CD8-positive, alpha-beta memory T cell (primary cell): Measurements from ENCODE around the gene RAPGEF1. TPM values are rescaled to one million over a fixed set of nuclear protein-coding genes. Genes with fewer than 3 reads are reported as not detected.

ENCODE experiments used
- CTCF ChIA-PET: fragments of 350-600 bp; sonication (Branson Sonifier 250); formaldehyde crosslinking; loops from one replicate; lab custom pipeline; 2021; ENCODE audit warnings: antibody characterized with exemption; lab: Charles Lee
- POLR2A ChIA-PET: fragments of 350-600 bp; sonication (Branson Sonifier 250); formaldehyde crosslinking; loops from one replicate; lab custom pipeline; 2021; ENCODE audit warnings: antibody characterized with exemption; lab: Charles Lee
- DNase-seq, 5 donors: peaks; one replicate each; pipeline versions ENCODE4 v3.0.0 to v3.0.0-alpha.2; 2020 to 2022; ENCODE audit warnings: mixed read lengths in 1 of 5
- H3K27ac ChIP-seq: one replicate; pipeline ENCODE4 v1.7.0; 2013; ENCODE audit warnings: low read depth, mild to moderate bottlenecking, low read length, moderate library complexity
- H3K27me3 ChIP-seq: 2 replicates; pipeline ENCODE4 v1.7.0; 2013; ENCODE audit warnings: low read length, mild to moderate bottlenecking; ENCODE audit not compliant: insufficient read depth, poor library complexity, severe bottlenecking
- H3K36me3 ChIP-seq: 2 replicates; pipeline ENCODE4 v1.7.0; 2013; ENCODE audit warnings: mild to moderate bottlenecking, low read length, moderate library complexity; ENCODE audit not compliant: insufficient read depth
- H3K4me1 ChIP-seq: 2 replicates; pipeline ENCODE4 v1.7.0; 2013; ENCODE audit warnings: mild to moderate bottlenecking, low read length, moderate library complexity; ENCODE audit not compliant: insufficient read depth
- H3K4me3 ChIP-seq: 2 replicates; pipeline ENCODE4 v1.7.0; 2013; ENCODE audit warnings: mild to moderate bottlenecking, low read length
- H3K9me3 ChIP-seq: 2 replicates; pipeline ENCODE4 v1.7.0; 2013; ENCODE audit warnings: mild to moderate bottlenecking, low read length
- H3K27ac Mint-ChIP-seq, 8 donors: one replicate each; pipeline ENCODE4 v1.8.0; 2020 to 2021; ENCODE audit warnings: mixed read lengths in 8 of 8, mild to moderate bottlenecking in 6 of 8, inconsistent platforms in 3 of 8, moderate library complexity in 3 of 8
- H3K27me3 Mint-ChIP-seq, 2 donors: one replicate each; pipeline ENCODE4 v1.8.0; 2020 to 2021; ENCODE audit warnings: mixed read lengths in 2 of 2, mild to moderate bottlenecking in 1 of 2, moderate library complexity in 1 of 2
- H3K36me3 Mint-ChIP-seq, 3 donors: one replicate each; pipeline ENCODE4 v1.8.0; 2020 to 2021; ENCODE audit warnings: mixed read lengths in 3 of 3, inconsistent platforms in 1 of 3, mild to moderate bottlenecking in 1 of 3
- H3K4me1 Mint-ChIP-seq, 3 donors: one replicate each; pipeline ENCODE4 v1.8.0; 2020 to 2021; ENCODE audit warnings: mixed read lengths in 3 of 3, inconsistent platforms in 1 of 3, mild to moderate bottlenecking in 1 of 3
- H3K4me3 Mint-ChIP-seq, 7 donors: one replicate each; pipeline ENCODE4 v1.8.0; 2020 to 2021; ENCODE audit warnings: mixed read lengths in 7 of 7, mild to moderate bottlenecking in 6 of 7, moderate library complexity in 4 of 7, inconsistent platforms in 2 of 7
- H3K9me3 Mint-ChIP-seq, 5 donors: one replicate each; pipeline ENCODE4 v1.8.0; 2020 to 2022; ENCODE audit warnings: mixed read lengths in 5 of 5, mild to moderate bottlenecking in 3 of 5, moderate library complexity in 2 of 5, inconsistent platforms in 1 of 5
- polyA plus RNA-seq: library from polyadenylated mRNA; unstranded; fragments of 300-500 nt; fragmentation: Illumina TruSeq; gene quantifications from one replicate; pipeline ENCODE4 v1.2.3, GENCODE V29; 2021
- total RNA-seq, 2 experiments: library from RNA; stranded (reverse); gene quantifications; one replicate each; pipeline ENCODE4 v1.2.3, GENCODE V29; 2021

The RAPGEF1 gene
- total and polyA plus RNA-seq, 3 experiments from 2014 or later: 20.1 to 148 (median 145) TPM

GRCh38 chr9:131619680-131620079, 120.2 kb downstream of the RAPGEF1 start:
- Mint-ChIP-seq H3K36me3 (peaks cover 15 to 98% (median 21%) of the 10 kb centered on the region in 3 donors), H3K9me3 (no peaks in the 10 kb centered on the region), H3K27me3 (peaks cover 0 to 1% of the 10 kb centered on the region in 2 donors), H3K27ac (peak overlapping the region in 2 of 8 donors; percentile 11 to 76), H3K4me3 (peak overlapping the region in 1 of 7 donors; percentile 32), H3K4me1 (peaks cover 10 to 27% (median 25%) of the 10 kb centered on the region in 3 donors)
- no peak overlapping the region for H3K27ac ChIP-seq
- ChIA-PET CTCF (no interaction called here), POLR2A (no interaction called here)
- H3K36me3 ChIP-seq: peaks cover 39% of the 10 kb centered on the region
- no peaks in the 10 kb centered on the region for H3K27me3 ChIP-seq
- H3K4me3 ChIP-seq: no peak overlapping the region
- no peaks in the 10 kb centered on the region for H3K9me3 ChIP-seq
- DNase-seq: no peak
- H3K4me1 ChIP-seq: no peaks in the 10 kb centered on the region

- Histone ChIP-seq H3K27me3 (no peaks in the 10 kb centered on the region), H3K4me3 (no peak overlapping the region), H3K4me1 (no peaks in the 10 kb centered on the region), H3K9me3 (no peaks in the 10 kb centered on the region), H3K36me3 (peaks cover 36% of the 10 kb centered on the region), H3K27ac (no peak overlapping the region)
- ChIA-PET CTCF (no interaction called here), POLR2A (no interaction called here)
- H3K27ac Mint-ChIP-seq: peak overlapping the region in 5 of 8 donors; percentile 42 to 92 (median 64)
- no peaks in the 10 kb centered on the region for H3K27me3 Mint-ChIP-seq
- no peak for DNase-seq
- H3K9me3 Mint-ChIP-seq: no peaks in the 10 kb centered on the region
- peaks cover 6 to 23% (median 20%) of the 10 kb centered on the region in 3 donors for H3K4me1 Mint-ChIP-seq
- peaks cover 15 to 98% (median 19%) of the 10 kb centered on the region in 3 donors for H3K36me3 Mint-ChIP-seq
- H3K4me3 Mint-ChIP-seq: no peak overlapping the region
Measured at GRCh38 chr9:131618785-131619184, 121.1 kb downstream of the RAPGEF1 start.

GRCh38 chr9:131618071-131618479, 121.8 kb downstream of the RAPGEF1 start:
- H3K27me3 Mint-ChIP-seq: no peaks in the 10 kb centered on the region
- Histone ChIP-seq H3K27ac (no peak overlapping the region), H3K4me1 (no peaks in the 10 kb centered on the region), H3K9me3 (no peaks in the 10 kb centered on the region), H3K4me3 (no peak overlapping the region), H3K36me3 (peaks cover 36% of the 10 kb centered on the region), H3K27me3 (no peaks in the 10 kb centered on the region)
- H3K4me1 Mint-ChIP-seq: peaks cover 6 to 23% (median 21%) of the 10 kb centered on the region in 3 donors
- DNase-seq: no peak
- peak overlapping the region in 5 of 8 donors; percentile 10 to 91 (median 38) for H3K27ac Mint-ChIP-seq
- no peak overlapping the region for H3K4me3 Mint-ChIP-seq
- peaks cover 15 to 98% (median 18%) of the 10 kb centered on the region in 3 donors for H3K36me3 Mint-ChIP-seq
- CTCF ChIA-PET: no interaction called here
- POLR2A ChIA-PET: no interaction called here
- H3K9me3 Mint-ChIP-seq: no peaks in the 10 kb centered on the region

GRCh38 chr9:131617611-131618010, 122.3 kb downstream of the RAPGEF1 start:
- no peaks in the 10 kb centered on the region for H3K27me3 ChIP-seq
- H3K27me3 Mint-ChIP-seq: no peaks in the 10 kb centered on the region
- H3K9me3 Mint-ChIP-seq: no peaks in the 10 kb centered on the region
- no peaks in the 10 kb centered on the region for H3K9me3 ChIP-seq
- peaks cover 36% of the 10 kb centered on the region for H3K36me3 ChIP-seq
- POLR2A ChIA-PET: no interaction called here
- no peaks in the 10 kb centered on the region for H3K4me1 ChIP-seq
- peaks cover 6 to 23% (median 23%) of the 10 kb centered on the region in 3 donors for H3K4me1 Mint-ChIP-seq
- no peak overlapping the region for H3K4me3 Mint-ChIP-seq
- no peak overlapping the region for H3K27ac ChIP-seq
- peaks cover 15 to 98% (median 18%) of the 10 kb centered on the region in 3 donors for H3K36me3 Mint-ChIP-seq
- H3K27ac Mint-ChIP-seq: peak overlapping the region in 2 of 8 donors; percentile 10 to 38
- CTCF ChIA-PET: interaction anchor here (0.6 kb wide), 1 partner anchor 17 kb away, joined by 3 read pairs; no protein-coding TSS in a partner anchor
- DNase-seq: no peak
- no peak overlapping the region for H3K4me3 ChIP-seq

GRCh38 chr9:131616983-131617604, 122.8 kb downstream of the RAPGEF1 start:
- Histone ChIP-seq H3K27ac (no peak overlapping the region), H3K36me3 (peaks cover 35% of the 10 kb centered on the region), H3K4me1 (no peaks in the 10 kb centered on the region), H3K27me3 (no peaks in the 10 kb centered on the region), H3K9me3 (no peaks in the 10 kb centered on the region), H3K4me3 (no peak overlapping the region)
- POLR2A ChIA-PET: no interaction called here
- Mint-ChIP-seq H3K36me3 (peaks cover 15 to 99% (median 19%) of the 10 kb centered on the region in 3 donors), H3K27me3 (no peaks in the 10 kb centered on the region), H3K27ac (peak overlapping the region in 4 of 8 donors; percentile 26 to 54 (median 44)), H3K4me1 (peaks cover 6 to 23% (median 22%) of the 10 kb centered on the region in 3 donors), H3K9me3 (no peaks in the 10 kb centered on the region), H3K4me3 (no peak overlapping the region)
- CTCF ChIA-PET: interaction anchor here (0.6 to 1.4 kb wide), 2 partner anchors 16 to 123 kb away, joined by 3 read pairs; no protein-coding TSS in a partner anchor
- DNase-seq: no peak

GRCh38 chr9:131614340-131614915, 125.4 kb downstream of the RAPGEF1 start:
- DNase-seq: no peak
- H3K36me3 Mint-ChIP-seq: peaks cover 11 to 96% (median 20%) of the 10 kb centered on the region in 3 donors
- peaks cover 28% of the 10 kb centered on the region for H3K36me3 ChIP-seq

GRCh38 chr9:131613921-131614320, 126.0 kb downstream of the RAPGEF1 start:
- H3K4me3 Mint-ChIP-seq: no peak overlapping the region
- no peak overlapping the region for H3K4me3 ChIP-seq
- CTCF ChIA-PET: interaction anchor here (1.6 kb wide), 1 partner anchor 9 kb away, joined by 4 read pairs; no protein-coding TSS in a partner anchor
- H3K27me3 Mint-ChIP-seq: no peaks in the 10 kb centered on the region
- DNase-seq: no peak
- H3K27ac ChIP-seq: no peak overlapping the region
- H3K9me3 ChIP-seq: no peaks in the 10 kb centered on the region
- POLR2A ChIA-PET: interaction anchor here (0.6 kb wide), 1 partner anchor 286 kb away, joined by 4 read pairs; no protein-coding TSS in a partner anchor
- H3K27me3 ChIP-seq: no peaks in the 10 kb centered on the region
- no peaks in the 10 kb centered on the region for H3K4me1 ChIP-seq
- no peaks in the 10 kb centered on the region for H3K9me3 Mint-ChIP-seq
- H3K36me3 Mint-ChIP-seq: peaks cover 11 to 96% (median 19%) of the 10 kb centered on the region in 3 donors
- peak overlapping the region in 2 of 8 donors; percentile 38 to 71 for H3K27ac Mint-ChIP-seq
- H3K4me1 Mint-ChIP-seq: peaks cover 0 to 18% (median 14%) of the 10 kb centered on the region in 3 donors
- H3K36me3 ChIP-seq: peaks cover 23% of the 10 kb centered on the region

More at GRCh38 chr9:131614340-131614915, 125.4 kb downstream of the RAPGEF1 start:
- Mint-ChIP-seq H3K4me1 (peaks cover 0 to 16% (median 15%) of the 10 kb centered on the region in 3 donors), H3K4me3 (no peak overlapping the region), H3K27me3 (no peaks in the 10 kb centered on the region), H3K27ac (peak overlapping the region in 3 of 8 donors; percentile 15 to 38 (median 31)), H3K9me3 (no peaks in the 10 kb centered on the region)
- Histone ChIP-seq H3K4me3 (no peak overlapping the region), H3K4me1 (no peaks in the 10 kb centered on the region), H3K27me3 (no peaks in the 10 kb centered on the region), H3K9me3 (no peaks in the 10 kb centered on the region), H3K27ac (no peak overlapping the region)
- ChIA-PET POLR2A (interaction anchor here (0.6 kb wide), 1 partner anchor 287 kb away, joined by 4 read pairs; no protein-coding TSS in a partner anchor), CTCF (no interaction called here)
